Measurements from ENCODE around the gene TEDC1.

TEDC1 gene

DNA sequence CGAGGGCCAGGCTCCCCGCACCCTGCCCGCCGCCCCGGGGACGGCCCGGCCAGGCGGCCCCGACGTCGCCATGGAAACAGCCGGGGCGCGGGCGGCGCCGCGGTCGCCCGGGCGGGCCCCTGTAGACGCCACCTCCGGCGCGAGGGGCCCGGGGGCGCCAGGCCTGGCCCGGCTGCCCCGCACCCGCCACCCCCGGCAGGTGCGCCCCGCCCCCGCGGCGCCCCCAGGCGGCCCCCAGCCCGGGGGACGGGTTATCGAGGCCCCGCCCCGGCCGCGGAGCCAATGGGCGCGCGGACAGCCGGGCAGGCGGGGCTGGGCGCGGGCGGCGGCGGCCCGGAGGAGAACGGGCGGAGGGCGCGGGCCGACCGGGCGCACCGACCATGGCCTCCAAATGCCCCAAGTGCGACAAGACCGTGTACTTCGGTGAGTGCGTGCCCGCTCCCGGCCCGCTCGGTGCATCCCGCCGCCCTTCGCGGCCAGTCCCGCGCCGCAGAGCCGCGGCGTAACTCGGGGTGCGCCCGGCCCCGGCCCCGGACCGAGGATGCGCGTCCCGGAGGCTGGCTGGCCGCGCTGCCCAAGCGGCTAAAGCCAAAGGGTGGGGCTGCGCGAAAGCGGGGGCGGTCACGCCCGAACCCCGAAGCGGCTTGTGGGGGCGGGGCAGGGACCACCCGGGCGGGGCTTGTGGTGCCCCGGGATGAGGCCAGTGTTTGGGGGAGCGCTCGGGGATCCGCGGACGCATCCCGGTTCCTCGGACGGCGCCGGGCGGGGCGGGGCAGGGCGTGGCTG lies 16.4 kb upstream of the TEDC1 start, which contains the start of gene CRIP2:
TSS of gene CRIP2 (plus strand) at position 339 of the 786 bp plus-strand sequence. CDS start at position 381, 42 bp downstream.
- DNase-seq = peak; percentile 67

DNA sequence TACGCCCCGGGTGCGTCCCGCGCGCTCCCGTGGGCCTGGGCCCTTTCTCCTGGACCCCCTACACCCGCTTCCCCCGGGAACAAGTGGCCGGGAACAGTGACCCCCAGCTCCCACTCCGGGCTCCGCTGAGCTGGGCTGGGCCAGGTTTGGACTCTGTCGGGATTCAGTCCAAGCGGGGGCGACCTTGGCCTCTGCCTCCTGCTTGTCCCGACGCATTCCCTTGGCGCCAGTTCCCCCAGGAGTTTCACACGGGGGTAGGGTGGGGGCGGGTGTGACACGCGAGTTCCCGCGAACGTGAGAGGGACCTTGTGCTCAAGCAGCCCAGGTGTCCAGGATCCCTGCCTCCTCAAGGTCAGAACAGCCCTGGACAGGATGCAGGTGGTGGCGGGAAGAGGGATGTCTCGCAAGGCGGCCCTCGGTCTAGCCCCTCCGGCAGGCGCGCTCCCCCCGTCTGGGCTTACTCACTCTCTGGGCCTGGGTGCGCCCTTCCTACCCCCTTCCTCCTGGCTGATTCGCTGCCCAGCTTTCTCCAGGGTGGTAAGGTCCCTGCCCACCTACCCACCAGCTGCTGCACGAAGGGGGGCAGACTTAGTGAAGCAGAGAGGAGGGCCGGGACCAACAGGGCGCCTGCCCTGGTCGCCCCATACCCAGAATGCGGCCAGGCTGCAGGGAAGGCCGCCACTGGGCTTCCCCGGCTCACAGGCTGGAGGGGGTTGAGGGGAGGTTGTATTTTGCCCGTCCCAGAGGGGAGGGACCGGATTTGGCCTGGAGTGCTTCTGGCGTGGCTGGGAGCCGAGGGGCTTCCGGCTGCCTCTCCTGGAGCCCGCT lies 15.6 kb upstream of the TEDC1 start:
- DNase-seq = no peak

DNA sequence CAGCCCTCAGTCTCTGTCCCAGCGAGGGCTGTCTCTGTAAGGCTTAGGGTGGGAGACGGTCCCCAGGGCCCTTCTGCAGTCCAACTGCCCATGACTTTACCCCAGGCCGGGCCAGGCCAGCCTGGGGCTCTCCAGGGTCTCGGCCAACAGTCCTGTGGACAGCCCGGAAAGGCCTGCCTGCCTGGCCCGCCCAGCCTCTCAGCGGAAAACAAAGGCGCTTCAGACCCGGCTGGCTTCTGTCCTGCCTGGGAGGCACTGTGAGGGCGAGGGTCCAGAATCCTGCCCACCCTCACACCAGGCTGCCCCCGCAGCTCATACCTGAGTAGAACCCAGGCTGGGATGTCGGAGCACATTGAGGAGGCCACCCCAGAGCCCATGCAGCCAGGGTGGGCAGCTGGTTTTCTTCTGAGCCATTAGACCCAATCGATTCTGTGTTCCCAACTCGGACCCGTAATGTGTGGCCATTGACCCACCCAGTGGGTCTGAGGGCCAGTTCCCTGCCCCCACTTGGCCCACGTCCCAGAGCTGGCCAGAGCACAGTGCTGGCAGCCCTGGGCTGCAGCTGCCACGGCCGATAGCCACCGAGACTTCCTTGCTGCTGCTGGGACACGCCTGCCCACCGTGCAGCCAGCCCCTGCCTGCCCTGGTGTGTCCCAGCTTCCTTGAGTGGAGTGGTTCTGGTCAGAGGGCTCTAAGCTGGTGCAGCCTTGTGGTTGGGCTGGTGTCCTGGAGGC lies 14.8 kb upstream of the TEDC1 start:
- no peak for DNase-seq

DNA sequence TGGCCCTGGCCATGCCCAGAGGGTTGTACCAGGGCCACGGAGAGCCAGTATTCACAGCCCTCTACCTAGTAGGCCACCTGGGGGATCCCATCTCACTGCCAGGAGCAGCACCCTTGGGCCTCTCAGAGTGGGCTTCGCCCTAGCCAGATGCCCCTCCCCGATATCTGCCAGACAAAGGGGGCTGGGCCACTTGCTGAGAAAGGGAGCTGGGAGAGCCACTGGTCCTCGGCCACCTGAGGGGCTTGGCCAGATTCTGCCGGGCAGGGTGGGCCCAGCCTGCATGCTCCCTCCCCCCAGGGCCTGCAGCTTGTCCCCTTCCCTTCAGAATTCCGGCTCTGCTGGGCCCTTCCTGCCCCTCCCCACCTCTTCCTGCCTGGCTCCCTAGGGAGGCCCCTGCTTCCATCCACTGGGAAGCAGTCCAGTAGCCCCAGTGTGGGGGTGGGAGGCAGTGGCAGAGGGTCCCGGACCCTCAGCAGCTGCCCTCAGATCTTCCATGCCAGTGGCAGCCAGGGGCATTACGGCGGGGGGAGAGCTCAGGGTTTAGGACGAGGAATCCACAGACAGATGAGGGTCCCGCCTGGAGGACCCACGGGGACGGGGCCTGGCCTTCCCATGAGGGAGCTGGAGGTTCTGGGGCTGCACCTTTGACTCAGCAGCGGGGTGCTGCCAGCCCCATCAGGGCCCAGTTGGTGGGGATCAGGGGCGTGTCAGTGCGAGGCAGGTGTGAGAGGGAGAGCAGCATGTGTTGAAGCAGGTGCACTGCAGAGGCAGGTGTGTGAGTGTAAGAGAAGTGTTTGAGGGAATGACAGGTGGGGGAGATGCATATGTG lies 14.0 kb upstream of the TEDC1 start:
- DNase-seq = no peak

DNA sequence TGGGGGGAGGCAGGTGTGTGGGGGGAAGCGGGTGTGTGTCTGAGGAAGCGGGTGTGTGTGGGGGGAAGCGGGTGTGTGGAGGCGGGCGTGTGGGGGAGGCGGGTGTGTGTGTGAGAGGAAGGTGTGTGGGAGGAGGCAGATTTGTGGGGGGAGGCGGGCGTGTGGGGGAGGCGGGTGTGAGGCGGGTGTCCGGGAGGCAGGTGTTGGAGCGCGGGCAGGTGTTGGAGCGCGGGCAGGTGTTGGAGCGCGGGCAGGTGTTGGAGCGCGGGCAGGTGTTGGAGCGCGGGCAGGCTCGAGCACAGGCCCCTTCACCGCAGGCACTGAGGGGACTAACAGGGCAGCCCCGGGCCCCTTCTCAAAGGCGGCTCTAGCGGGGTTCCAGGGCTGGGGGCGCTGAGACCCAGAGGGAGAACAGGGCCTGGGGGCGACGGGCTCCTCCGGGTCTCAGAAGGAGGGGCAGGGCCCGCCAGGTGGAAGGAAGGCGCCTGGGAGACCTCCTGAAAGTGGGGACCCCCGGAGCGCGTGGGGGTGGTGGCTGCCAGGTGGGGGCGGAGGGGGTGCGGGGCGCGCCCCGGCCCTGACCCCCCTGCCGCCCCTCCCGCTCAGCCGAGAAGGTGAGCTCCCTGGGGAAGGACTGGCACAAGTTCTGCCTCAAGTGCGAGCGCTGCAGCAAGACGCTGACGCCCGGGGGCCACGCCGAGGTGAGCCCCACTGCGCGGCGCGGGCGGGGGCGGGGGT lies 13.2 kb upstream of the TEDC1 start:
- peak; percentile 31 for DNase-seq

DNA sequence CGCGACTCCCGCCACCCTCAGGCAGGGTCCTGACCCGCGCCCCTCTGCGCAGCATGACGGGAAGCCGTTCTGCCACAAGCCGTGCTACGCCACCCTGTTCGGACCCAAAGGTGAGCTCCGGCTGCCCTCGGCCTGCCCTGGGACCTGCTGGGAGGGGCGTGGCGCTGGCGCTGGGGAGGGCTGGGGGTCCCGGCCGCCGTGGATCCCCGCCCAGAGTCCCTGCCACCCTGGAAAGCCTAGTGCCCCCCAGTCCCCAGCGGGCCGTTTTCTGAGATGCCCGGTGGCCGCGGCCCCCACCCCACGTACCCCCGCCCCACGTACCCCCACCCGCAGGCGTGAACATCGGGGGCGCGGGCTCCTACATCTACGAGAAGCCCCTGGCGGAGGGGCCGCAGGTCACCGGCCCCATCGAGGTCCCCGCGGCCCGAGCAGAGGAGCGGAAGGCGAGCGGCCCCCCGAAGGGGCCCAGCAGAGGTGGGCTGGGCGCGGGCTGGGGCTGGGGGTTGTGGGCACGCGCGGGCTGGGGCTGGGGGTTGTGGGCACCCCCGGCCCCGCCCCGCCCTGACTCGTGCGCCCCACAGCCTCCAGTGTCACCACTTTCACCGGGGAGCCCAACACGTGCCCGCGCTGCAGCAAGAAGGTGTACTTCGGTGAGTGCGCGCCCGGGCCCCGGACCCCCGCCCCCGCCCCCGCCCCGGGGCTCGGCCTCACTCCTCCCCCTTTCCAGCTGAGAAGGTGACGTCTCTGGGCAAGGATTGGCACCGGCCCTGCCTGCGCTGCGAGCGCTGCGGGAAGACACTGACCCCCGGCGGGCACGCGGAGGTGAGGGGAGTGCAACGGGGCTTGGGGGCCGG lies 12.4 kb upstream of the TEDC1 start:
- DNase-seq = no peak

DNA sequence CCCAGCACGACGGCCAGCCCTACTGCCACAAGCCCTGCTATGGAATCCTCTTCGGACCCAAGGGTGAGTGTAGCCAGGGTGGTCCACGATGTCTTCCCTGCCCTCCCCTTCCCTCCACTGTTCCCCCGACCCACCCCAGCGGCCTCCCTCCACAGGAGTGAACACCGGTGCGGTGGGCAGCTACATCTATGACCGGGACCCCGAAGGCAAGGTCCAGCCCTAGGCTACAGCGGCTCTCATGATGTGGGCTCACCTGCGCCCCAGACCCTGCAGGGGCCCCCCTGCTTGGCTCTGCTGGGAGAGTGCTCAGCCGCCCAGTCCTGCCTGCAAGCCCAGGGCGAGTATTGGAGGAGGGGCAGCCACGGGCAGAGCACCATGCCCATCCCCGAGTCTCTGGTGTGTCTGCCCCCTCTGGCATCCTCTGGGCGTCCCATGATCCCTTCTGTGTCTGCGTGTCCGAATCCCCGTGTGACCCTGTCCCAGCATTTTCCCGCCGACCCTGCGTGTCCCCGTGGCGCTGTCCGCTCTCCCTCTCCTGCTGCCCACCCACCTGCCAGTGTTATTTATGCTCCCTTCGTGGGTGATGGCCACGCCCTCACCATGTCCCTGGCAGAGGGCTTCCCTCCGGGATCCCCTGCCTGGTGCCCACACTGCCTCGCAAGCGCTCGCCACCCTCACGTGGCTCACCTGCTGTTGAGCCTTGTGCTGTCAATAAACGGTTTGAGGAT lies 11.5 kb upstream of the TEDC1 start:
- no peak for DNase-seq

DNA sequence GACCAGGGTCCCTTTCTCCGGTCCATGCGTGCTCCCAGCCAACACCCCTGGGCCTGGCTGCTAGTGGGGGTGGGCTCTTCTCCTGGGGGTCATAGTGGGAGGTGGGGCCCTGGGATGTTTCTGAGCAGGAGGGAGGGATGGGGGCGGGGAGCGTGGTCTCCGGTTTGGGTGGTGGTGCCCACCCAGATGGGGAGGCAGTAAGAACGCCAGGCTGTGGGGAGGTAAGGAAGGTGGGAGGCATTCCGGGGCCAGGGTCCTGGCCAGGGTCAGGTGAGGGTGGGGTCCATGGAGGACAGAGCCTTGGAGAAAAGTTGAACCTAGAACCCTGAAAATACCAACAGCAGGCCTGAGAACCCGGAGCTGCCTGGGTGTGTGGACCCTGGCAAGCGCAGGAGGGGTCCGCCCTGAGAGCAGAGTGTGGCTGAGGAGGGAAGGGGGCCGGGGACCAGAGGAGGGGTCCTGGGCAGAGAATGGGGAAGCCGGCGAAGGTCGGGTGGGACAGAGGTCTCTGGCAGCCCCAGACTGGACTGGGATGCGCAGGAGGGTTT lies 10.8 kb upstream of the TEDC1 start:
- DNase-seq = no peak

DNA sequence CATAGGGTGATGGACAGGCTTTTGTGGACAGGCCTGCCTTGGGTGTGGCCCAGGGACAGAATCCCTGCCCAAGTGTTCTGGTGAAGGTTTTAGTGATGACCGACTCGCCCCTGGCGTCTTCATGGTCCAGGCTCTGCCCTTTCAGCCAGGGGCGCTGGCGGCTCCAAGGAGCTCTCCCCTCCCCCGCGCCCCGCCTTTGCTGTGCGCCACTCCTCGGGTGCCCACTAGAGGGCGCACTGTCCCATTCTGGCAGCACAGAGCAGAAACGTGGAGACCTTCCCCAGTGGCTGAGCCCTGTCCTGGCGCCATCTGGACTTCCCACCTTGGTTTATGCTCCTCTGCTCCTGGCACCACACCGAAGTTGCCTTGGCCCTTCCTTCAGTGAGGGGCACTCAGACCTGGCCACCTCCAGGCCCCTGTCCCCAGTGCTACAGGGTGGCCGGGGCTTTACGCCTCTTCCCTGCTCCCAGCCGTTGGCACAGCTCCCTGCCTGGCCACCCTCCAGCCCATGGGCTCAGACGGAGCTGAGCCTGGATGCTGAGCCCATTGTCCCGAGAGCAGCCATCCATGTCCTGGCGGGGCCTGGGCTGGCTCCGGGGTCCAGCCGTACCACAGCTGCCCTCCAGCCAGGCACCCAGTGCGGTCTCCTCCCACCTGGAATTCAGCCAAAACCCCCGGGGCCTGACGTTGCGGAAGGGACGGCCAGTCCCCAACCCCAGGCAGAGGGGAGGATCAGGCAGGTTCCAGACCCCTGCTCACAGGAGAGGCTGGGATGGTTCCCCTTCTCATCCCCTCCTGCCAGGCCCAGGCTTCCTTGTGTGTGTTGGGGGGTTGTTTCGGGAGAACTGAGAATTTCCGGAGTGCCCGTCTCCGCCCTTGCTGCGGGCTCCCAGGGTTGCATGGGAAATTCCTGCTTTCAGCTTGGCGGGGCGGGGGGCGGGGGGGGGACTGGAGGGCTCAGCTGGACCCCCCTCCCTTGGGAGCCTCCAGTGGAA lies 9.9 kb upstream of the TEDC1 start:
- DNase-seq = peak; percentile 74

DNA sequence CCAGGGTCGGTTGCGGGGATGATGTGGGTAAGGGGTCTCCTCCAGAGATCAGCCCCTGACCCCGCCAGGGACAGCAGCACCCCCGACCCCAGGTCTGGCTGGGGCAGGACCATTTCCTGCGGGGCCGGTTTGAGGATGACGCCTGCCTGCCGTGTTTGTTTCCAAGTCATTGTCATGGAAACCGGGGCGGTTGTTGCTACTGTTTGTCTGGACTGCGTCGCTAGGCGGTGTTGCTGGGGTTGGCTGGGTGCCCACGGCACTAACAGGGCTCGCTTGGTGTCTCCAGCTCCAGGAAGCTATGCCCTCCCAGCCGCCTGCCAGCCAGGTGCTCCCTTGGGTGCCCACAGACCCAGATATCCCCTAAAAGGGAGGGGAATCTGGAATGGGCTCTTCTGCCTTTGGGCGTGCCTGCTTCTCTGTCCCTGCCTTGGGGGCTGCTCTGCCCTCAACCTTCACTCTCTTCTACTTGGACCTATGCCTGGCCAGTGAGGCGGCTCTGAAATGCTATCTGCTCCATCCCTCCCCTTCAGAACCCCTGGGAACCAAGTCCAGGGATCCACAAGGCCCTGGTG lies 9.1 kb upstream of the TEDC1 start:
- peak; percentile 97 for DNase-seq

DNA sequence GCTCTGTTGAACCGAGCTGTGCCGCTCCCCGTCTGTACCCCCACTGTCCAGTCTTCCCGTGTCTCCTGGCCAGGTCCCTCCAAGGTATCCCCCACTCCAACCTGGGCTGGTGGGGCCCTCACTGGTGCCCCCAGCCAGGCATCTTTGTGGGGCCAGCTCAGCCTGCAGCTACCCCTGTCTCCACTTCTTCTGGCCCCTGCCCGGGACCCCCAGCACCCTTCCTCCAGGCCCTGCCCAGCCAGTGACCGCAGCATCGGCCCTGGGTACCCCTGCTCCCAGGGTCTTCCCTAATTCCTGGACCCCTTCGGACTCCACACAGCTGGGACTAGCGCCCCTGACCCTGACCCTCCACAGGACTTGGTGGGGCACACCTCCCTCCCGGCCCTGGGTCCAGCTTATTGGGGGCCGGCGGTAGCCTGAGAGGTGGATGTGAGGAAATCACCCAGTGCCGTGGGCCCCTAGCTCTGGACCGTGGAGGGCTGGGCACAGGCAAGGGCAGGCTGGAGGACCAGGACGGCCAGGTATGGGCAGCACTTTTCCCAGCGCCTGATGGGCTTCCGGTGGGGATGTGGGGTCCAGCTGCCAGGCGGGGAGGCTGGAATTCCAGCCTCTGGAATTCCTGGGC lies 8.4 kb upstream of the TEDC1 start:
- DNase-seq = no peak

DNA sequence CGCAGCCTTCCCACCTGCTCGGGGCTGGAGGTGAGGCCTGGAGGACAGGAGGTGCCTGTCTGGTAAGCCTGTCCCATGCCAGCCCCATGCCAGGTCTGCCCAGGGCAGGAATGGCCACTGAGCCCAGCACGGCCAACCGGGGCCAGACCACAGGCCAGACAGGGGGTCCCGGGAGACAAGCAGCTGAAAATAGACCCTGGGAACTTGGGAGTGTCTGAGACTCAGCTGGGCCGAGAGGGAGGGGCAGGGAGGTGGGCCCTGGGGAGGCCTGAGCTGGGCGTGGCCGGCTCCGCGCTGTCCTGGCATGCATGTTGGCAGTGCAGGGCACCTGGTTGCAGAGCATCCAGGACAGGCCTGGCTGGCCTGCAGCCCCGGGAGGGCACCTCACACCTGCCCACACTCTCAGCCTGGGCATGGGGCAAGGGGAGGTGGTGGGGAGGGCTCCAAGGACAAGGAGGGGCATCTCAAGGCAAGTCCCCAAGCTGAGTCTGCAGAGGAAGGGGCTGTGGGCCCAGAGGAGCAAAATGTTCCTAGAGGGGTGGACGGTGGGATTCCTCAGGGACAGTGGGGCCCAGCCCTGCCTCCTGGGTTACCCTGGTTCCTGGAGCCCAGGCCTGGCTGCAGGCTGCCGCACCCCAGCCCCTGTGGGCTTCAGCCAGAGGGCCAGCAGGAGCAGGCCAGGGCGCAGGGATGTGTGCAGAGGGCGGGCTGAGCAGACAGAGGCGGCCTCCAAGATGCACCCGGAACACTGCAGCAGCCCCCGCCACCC lies 7.6 kb upstream of the TEDC1 start:
- DNase-seq = no peak

DNA sequence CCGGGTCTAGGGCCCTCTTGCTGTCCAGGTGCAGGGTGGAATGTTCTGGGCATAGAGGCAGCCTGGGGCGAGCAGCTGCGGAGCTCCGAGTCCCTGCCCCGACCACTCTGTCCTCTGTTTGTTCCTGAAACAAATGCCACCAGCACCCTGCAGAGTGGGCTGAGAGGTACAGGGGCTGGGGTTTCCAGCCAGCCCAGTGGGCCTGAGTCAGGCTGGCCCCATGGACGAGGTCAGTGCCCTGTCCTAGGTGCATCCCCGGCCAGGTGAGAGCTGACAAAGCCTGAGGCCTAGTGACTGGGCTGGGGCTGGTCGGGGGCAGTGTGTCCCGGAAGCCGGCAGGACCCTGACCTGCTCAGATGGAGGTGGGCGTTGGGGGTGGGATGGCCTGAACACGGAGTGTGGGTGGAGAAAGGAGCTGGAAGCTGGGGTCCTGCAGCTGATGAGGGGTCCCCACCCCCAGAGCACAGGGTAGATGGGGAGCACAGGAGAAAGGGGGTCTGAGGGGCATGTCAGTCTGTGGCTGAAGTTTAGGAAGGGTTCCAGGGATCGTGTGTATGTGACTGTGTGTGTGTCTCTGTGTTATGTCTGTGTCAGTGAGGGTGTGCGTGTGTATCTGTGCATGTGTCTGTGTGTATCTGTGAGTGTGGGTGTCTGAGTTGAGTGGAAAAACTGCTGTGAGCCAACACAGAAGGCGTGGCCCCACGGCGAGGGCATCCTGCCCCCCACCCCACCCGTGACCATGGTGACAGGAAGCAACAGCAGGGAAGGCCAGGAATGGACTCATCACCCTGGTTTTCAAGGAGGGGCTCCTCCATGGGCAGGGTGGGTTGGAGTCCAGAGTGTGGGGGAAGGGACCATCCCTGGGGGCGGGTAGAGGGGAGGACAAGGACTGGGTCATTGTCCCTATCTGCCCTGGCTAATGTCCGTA lies 6.7 kb upstream of the TEDC1 start:
- DNase-seq = no peak

DNA sequence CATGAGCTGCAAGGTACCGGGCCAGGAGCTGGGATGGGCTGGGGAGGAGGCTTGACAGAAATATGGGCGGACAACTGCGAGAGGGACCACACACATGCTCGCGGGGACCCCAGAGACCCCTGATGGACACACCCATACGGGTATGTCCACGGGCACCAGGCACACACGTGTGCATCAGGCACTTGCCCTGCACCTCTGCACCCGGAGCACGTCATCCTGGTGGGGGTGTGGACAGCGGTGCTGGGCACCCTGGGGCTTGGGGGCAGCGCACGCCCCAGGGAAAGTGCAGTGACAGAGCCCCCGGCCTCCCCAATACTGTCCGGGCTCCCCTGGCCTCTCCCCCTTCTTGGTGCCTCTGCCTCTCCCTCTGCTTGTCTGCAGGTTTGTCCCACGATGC lies 6.1 kb upstream of the TEDC1 start:
- DNase-seq = no peak

DNA sequence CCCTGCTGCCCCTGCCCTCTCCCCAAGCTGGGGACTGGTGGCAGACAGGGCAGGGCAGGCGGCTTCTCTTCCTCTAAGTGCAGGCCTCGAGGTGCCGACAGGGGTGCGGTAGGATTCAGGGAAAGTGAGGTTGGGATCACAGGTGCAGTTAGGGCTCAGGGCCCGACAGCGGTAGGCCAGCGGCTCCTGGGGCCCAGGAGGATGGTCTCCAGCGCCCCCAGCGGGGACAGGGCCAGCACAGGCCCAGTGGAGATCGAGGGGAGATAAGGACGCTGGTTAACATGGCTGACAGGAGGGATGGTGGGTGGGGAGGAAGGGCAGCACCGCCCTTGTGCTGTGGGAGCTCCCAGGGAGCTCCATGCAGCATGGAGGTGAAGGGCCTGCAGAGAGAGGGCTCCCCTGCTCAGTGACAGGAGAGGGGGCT lies 5.3 kb upstream of the TEDC1 start:
- DNase-seq = peak; percentile 62

All from NCI-H2107 (cell line).